Right lobe of liver (tissue), 4 donors: ENCODE data around the gene MS4A5.

Source experiments
- POLR2A ChIP-seq: fragments of 450-650 bp; IDR thresholded peaks from one replicate; pipeline ENCODE4 v1.6.1; 2017; ENCODE audit warnings: antibody characterized with exemption, mild to moderate bottlenecking
- TF ChIP-seq, protein P1 (sequence below), 4 donors: fragments of 200-600 bp in 3 of 4; fragments of 450-650 bp in 1 of 4; IDR thresholded peaks; one replicate each; pipeline versions ENCODE4 v1.5.1 to v1.8.0; 2016 to 2022; ENCODE audit warnings: antibody characterized with exemption in 4 of 4, mild to moderate bottlenecking in 2 of 4
- donor health status: DM: no; HTN: no; CAD: no.
- donor health status: DM: no; HTN: no; CAD: no.
- donor health status: DM: no; HTN: yes; CAD: no.

DNA sequence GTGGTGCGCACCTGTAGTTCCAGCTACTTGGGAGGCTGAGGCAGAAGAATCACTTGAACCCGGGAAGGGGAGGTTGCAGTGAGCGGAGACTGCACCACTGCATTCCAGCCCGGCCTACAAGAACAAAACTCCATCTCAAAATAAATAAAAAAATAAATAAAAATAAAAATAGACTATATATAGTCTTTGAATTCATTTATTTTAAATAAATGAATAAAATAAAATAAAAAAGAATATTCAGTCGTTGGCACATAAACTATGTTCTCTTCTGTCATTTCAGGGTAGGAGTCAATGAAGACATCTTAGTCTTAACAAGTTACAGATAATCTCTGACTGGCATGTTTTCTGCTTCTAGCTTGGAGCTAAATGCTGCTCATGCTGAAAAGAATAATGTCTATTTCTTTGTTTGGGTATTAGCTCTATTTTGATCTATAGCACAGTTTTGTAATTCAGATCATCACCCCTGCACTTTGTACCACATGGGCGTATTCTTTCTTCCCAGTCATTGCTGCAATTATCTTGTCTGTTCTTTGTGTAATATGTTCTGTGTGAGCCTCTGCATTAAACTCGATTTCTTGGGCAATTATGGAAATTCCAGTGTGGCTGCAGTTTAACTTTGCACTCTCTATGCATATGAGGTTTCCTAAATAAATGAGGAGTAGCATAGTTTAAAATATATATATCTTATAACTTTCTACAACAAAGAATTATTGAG, 34.5 kb upstream of the MS4A5 start:
- TF ChIP-seq, protein P1, sequence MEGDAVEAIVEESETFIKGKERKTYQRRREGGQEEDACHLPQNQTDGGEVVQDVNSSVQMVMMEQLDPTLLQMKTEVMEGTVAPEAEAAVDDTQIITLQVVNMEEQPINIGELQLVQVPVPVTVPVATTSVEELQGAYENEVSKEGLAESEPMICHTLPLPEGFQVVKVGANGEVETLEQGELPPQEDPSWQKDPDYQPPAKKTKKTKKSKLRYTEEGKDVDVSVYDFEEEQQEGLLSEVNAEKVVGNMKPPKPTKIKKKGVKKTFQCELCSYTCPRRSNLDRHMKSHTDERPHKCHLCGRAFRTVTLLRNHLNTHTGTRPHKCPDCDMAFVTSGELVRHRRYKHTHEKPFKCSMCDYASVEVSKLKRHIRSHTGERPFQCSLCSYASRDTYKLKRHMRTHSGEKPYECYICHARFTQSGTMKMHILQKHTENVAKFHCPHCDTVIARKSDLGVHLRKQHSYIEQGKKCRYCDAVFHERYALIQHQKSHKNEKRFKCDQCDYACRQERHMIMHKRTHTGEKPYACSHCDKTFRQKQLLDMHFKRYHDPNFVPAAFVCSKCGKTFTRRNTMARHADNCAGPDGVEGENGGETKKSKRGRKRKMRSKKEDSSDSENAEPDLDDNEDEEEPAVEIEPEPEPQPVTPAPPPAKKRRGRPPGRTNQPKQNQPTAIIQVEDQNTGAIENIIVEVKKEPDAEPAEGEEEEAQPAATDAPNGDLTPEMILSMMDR (IDR thresholded peaks at IDR 0.05) = no peak
- TF ChIP-seq POLR2A = no peak
